ENCODE data around the gene CYP1A2.

GRCh38 chr15:74733269-74733668, 15.4 kb upstream of the CYP1A2 start:
- TF ChIP-seq CTCF (IDR thresholded peaks at IDR 0.05; ENCODE audit: low read length) (no peak), EZH2 (optimal IDR thresholded peaks at IDR 0.05; ENCODE audit: low read depth, low read length) (no peak)
